Measurements from ENCODE around the gene PLCD3.

GRCh38 chr17:45170931-45171337, 38.6 kb upstream of the PLCD3 start:
- TF ChIP-seq CTCF (IDR thresholded peaks at IDR 0.05) (no peak), POLR2A (IDR thresholded peaks at IDR 0.05) (no peak)
